Measurements from ENCODE around the gene CLRN2. TPM values are rescaled to one million over a fixed set of nuclear protein-coding genes. Genes with fewer than 3 reads are reported as not detected.

Gene CLRN2
- total and polyA plus RNA-seq, 10 of the 15 experiments (the other 5 are each of a cell fraction or from before 2014, with no cell fraction given), result not detected

DNA sequence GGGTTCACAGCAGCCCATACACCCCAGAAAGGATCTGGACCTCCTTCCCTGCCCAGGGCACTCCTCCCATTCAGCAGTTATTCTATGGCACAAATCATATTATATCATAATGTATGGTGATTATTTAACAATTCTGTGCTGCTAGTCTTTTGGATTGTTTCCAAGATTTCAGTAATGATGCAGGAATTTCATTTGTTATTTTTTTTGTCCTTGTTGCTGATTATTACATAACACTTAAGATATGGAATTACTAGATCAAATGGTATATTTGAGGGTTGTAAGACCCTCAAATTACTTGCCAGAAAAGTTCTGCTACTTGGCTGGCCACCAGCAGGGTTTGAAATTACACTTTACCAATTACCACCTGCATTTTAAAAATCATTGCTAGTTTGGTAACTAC is 39.5 kb upstream of the CLRN2 start (continued):
- no peak for TF ChIP-seq RELB (IDR thresholded peaks at IDR 0.05; ENCODE audit: low read depth)
- no peak for TF ChIP-seq SUPT20H (IDR thresholded peaks at IDR 0.05; ENCODE audit: borderline replicate concordance, control insufficient read depth, low read depth, low read length)
- no peak for TF ChIP-seq NFIC (IDR thresholded peaks at IDR 0.05; ENCODE audit: low read depth, low read length)
- no peak for TF ChIP-seq TBL1XR1 (IDR thresholded peaks at IDR 0.05; ENCODE audit: low read depth, low read length)
- no peak for TF ChIP-seq PML (IDR thresholded peaks at IDR 0.05; ENCODE audit: low read length)
- TF ChIP-seq BCL11A (IDR thresholded peaks at IDR 0.05; ENCODE audit: low read depth, low read length), result no peak
- no peak for TF ChIP-seq NFXL1 (IDR thresholded peaks at IDR 0.05; ENCODE audit: borderline replicate concordance)
- TF ChIP-seq, protein P1, sequence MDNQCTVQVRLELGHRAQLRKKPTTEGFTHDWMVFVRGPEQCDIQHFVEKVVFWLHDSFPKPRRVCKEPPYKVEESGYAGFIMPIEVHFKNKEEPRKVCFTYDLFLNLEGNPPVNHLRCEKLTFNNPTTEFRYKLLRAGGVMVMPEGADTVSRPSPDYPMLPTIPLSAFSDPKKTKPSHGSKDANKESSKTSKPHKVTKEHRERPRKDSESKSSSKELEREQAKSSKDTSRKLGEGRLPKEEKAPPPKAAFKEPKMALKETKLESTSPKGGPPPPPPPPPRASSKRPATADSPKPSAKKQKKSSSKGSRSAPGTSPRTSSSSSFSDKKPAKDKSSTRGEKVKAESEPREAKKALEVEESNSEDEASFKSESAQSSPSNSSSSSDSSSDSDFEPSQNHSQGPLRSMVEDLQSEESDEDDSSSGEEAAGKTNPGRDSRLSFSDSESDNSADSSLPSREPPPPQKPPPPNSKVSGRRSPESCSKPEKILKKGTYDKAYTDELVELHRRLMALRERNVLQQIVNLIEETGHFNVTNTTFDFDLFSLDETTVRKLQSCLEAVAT (IDR thresholded peaks at IDR 0.05), result no peak
- TF ChIP-seq RBBP5 (conservative IDR thresholded peaks at IDR 0.05), result no peak
- TF ChIP-seq, protein P2, sequence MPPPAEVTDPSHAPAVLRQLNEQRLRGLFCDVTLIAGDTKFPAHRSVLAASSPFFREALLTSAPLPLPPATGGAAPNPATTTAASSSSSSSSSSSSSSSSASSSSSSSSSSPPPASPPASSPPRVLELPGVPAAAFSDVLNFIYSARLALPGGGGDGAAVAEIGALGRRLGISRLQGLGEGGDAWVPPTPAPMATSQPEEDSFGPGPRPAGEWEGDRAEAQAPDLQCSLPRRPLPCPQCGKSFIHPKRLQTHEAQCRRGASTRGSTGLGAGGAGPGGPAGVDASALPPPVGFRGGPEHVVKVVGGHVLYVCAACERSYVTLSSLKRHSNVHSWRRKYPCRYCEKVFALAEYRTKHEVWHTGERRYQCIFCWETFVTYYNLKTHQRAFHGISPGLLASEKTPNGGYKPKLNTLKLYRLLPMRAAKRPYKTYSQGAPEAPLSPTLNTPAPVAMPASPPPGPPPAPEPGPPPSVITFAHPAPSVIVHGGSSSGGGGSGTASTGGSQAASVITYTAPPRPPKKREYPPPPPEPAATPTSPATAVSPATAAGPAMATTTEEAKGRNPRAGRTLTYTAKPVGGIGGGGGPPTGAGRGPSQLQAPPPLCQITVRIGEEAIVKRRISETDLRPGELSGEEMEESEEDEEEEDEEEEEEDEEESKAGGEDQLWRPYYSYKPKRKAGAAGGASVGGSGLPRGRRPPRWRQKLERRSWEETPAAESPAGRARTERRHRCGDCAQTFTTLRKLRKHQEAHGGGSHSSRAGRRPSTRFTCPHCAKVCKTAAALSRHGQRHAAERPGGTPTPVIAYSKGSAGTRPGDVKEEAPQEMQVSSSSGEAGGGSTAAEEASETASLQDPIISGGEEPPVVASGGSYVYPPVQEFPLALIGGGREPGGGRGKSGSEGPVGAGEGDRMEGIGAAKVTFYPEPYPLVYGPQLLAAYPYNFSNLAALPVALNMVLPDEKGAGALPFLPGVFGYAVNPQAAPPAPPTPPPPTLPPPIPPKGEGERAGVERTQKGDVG (CRISPR knock-in tag; IDR thresholded peaks at IDR 0.05), result no peak
- no peak for TF ChIP-seq CREM (IDR thresholded peaks at IDR 0.05; ENCODE audit: low read depth)
- TF ChIP-seq, protein P3, sequence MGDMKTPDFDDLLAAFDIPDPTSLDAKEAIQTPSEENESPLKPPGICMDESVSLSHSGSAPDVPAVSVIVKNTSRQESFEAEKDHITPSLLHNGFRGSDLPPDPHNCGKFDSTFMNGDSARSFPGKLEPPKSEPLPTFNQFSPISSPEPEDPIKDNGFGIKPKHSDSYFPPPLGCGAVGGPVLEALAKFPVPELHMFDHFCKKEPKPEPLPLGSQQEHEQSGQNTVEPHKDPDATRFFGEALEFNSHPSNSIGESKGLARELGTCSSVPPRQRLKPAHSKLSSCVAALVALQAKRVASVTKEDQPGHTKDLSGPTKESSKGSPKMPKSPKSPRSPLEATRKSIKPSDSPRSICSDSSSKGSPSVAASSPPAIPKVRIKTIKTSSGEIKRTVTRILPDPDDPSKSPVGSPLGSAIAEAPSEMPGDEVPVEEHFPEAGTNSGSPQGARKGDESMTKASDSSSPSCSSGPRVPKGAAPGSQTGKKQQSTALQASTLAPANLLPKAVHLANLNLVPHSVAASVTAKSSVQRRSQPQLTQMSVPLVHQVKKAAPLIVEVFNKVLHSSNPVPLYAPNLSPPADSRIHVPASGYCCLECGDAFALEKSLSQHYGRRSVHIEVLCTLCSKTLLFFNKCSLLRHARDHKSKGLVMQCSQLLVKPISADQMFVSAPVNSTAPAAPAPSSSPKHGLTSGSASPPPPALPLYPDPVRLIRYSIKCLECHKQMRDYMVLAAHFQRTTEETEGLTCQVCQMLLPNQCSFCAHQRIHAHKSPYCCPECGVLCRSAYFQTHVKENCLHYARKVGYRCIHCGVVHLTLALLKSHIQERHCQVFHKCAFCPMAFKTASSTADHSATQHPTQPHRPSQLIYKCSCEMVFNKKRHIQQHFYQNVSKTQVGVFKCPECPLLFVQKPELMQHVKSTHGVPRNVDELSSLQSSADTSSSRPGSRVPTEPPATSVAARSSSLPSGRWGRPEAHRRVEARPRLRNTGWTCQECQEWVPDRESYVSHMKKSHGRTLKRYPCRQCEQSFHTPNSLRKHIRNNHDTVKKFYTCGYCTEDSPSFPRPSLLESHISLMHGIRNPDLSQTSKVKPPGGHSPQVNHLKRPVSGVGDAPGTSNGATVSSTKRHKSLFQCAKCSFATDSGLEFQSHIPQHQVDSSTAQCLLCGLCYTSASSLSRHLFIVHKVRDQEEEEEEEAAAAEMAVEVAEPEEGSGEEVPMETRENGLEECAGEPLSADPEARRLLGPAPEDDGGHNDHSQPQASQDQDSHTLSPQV (IDR thresholded peaks at IDR 0.05), result no peak

Measured in GM12878 (cell line).